Hematopoietic multipotent progenitor cell treated with erythropoietin and hydrocortisone succinate and interleukin-3 and kit ligand, for 17 days (in vitro differentiated cells): ENCODE data around the gene ATP4B.

Experiments used
- DNase-seq: peaks from one replicate; pipeline ENCODE4 v3.0.0-alpha.2; 2015; ENCODE audit warnings: low spot score

Gene ATP4B

GRCh38 chr13:113657851-113658741, at the start of gene ATP4B:
TSS of gene ATP4B (minus strand) at chr13:113658198. CDS start at chr13:113658144, 54 bp downstream.
- DNase-seq: no peak

GRCh38 chr13:113672002-113672651, 14.1 kb upstream of the ATP4B start:
- DNase-seq: no peak

GRCh38 chr13:113671066-113672001, 13.3 kb upstream of the ATP4B start:
- DNase-seq: no peak

- DNase-seq: no peak
Measured at GRCh38 chr13:113670541-113670940, 12.5 kb upstream of the ATP4B start.

- no peak for DNase-seq
Measured at GRCh38 chr13:113669755-113670341, 11.8 kb upstream of the ATP4B start.

- DNase-seq: no peak
Measured at GRCh38 chr13:113669231-113669754, 11.3 kb upstream of the ATP4B start.

GRCh38 chr13:113668491-113668971, 10.5 kb upstream of the ATP4B start:
- DNase-seq: no peak

- DNase-seq: no peak
Measured at GRCh38 chr13:113667771-113668490, 9.9 kb upstream of the ATP4B start.

- no peak for DNase-seq
Measured at GRCh38 chr13:113666951-113667701, 9.1 kb upstream of the ATP4B start, which contains the start of gene GRK1. TSS of gene GRK1 (plus strand) at chr13:113667219. CDS start at chr13:113667387, 168 bp downstream.

GRCh38 chr13:113666329-113666670, 8.3 kb upstream of the ATP4B start:
- no peak for DNase-seq

GRCh38 chr13:113665597-113666328, 7.8 kb upstream of the ATP4B start:
- no peak for DNase-seq

- DNase-seq: no peak
Measured at GRCh38 chr13:113664751-113665596, 7.0 kb upstream of the ATP4B start.

GRCh38 chr13:113663934-113664333, 5.9 kb upstream of the ATP4B start:
- DNase-seq: no peak

- DNase-seq: no peak
Measured at GRCh38 chr13:113661509-113661908, 3.5 kb upstream of the ATP4B start.

- no peak for DNase-seq
Measured at GRCh38 chr13:113660066-113660465, 2.1 kb upstream of the ATP4B start.

GRCh38 chr13:113659337-113659736, 1.3 kb upstream of the ATP4B start:
- DNase-seq: no peak

- no peak for DNase-seq
Measured at GRCh38 chr13:113658836-113659235, 838 bp upstream of the ATP4B start.
